Coronary artery (tissue), 2 donors: ENCODE results near the gene VAPB.

ENCODE experiments used
- DNase-seq: peaks from one replicate; pipeline ENCODE4 v3.0.0-alpha.2; 2017; ENCODE audit warnings: low spot score
- H3K27ac ChIP-seq, 2 donors: fragments of 200-600 bp; sonication (generic); one replicate each; pipeline ENCODE4 v1.5.1; 2016 to 2019
- H3K4me3 ChIP-seq: fragments of 200-600 bp; sonication (generic); 2 replicates; pipeline ENCODE4 v1.5.1; 2016; ENCODE audit warnings: mild to moderate bottlenecking, moderate library complexity
- CTCF ChIP-seq: fragments of 200-600 bp; sonication (generic); IDR thresholded peaks from one replicate; pipeline ENCODE4 v1.5.1; 2019; ENCODE audit warnings: antibody characterized with exemption

VAPB gene

DNA sequence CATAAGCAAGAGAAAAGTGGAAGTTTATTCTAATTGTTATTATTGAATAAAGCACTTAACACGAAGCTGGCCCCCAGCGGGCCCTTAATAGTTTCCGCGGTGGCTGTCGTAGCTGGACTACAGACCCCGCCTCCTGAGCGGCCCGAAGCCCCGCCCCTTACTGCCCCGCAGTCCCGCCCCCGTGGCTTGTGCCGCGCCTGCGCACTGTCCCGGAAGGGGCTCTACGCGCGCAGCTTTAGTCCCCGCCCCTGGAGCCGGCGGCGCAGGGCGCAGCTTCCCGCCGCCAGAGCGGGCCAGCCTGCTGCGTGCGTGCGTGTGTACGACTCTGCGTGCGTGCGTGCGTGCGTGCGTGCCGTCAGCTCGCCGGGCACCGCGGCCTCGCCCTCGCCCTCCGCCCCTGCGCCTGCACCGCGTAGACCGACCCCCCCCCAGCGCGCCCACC is at the start of gene VAPB:
VAPB (plus strand) TSS at position 348 of the 442 bp plus-strand sequence. CDS start 231 bp downstream, outside the sequence.
- Histone ChIP-seq H3K27ac (peak within 1 kb of the TSS; percentile 94 to 96), H3K4me3 (peak within 1 kb of the TSS; percentile 94)
- DNase-seq, result peak; percentile 95
- no peak for TF ChIP-seq CTCF

DNA sequence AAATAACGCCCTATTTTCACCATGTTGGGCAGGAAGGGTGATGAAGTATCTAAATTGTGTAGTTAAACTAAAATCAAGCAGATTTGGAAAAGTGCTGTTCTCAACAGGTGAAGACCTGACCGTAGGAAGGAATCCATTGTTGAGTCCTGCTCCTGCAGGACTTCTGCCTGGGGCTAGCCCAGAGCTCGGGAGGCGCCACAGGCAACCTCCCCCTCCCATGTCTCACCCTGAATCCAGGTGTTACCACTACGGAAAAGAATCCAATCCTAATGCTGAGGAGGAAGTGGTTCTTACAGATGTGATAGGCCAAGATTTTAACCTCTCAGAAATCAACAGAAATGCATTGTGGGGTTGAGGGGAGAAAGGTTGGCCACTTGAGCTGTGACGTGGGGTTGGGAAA is 49.3 kb upstream of the VAPB start:
- no peak for DNase-seq
- Histone ChIP-seq H3K4me3 (no peak overlapping the region), H3K27ac (no peak overlapping the region)
- no peak for TF ChIP-seq CTCF

DNA sequence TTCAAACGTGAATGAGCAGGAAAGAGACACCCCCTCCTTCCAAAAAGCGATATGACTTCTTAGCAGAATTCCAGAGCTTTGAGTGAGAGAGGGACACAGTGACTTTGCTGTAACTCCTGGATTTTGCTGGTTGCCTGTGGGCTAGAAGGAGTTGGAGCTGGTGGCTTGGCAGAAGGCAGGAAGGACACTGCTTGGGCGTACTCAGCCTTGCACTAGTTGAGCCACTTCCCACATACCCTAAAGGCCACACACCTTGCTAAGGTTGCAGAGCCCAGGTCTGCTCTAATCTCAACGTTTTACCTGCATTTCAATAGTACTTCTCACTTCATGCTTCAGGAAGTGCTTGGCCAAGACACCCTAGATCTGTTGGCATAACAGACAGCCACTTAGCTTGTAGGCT is 48.9 kb upstream of the VAPB start:
- Histone ChIP-seq H3K27ac (no peak overlapping the region), H3K4me3 (no peak overlapping the region)
- no peak for DNase-seq
- no peak for TF ChIP-seq CTCF

DNA sequence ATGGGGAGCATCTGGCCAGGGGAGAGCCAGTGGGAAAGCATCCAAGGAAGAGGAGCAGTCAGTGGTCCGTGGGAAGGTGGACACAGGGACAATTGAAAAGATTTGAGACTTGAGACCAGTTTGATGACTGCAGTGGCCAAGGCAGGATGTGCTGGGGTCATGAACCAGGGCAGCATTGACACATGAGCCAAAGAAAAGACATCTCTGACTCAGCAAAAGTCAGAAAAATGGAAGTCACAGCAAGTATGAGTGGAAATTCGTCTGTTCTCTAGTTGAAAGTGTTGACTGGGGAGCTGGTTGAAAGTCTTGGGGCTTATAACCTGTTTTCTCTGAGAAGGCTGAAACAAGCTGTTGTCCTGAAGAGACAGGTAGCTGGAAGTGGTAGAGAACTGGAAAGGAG is 48.2 kb upstream of the VAPB start:
- H3K27ac ChIP-seq, result no peak overlapping the region
- TF ChIP-seq CTCF, result no peak
- no peak overlapping the region for H3K4me3 ChIP-seq
- no peak for DNase-seq

- no peak overlapping the region for H3K4me3 ChIP-seq
- no peak overlapping the region for H3K27ac ChIP-seq
- DNase-seq, result no peak
- no peak for TF ChIP-seq CTCF
These were observed 46.7 kb upstream of the VAPB start for GRCh38 chr20:58342104-58342945.

DNA sequence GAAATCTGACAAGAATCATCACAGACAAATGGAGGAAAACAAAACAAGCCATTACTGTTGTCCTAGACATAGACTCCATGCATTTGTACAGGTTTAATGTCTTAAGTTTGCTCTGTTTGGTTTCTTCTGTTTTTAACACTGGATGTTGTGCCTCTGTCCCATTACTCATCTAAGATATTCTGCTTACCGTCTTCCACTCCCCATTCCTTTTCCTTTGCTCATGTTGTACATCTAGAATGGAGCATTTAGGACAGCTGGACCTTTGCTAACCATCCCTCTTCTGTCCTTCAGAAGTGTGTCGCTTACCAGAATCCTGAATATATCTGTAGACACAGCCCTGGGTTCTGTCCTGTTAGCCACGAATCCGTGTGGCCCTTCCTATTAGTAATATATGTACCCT is 44.3 kb upstream of the VAPB start:
- Histone ChIP-seq H3K4me3 (no peak overlapping the region), H3K27ac (no peak overlapping the region)
- TF ChIP-seq CTCF, result no peak
- DNase-seq, result no peak

GRCh38 chr20:58349570-58349969 is 39.5 kb upstream of the VAPB start:
- Histone ChIP-seq H3K27ac (no peak overlapping the region), H3K4me3 (no peak overlapping the region)
- DNase-seq, result no peak
- no peak for TF ChIP-seq CTCF
